ENCODE results near the gene HMX2.

HMX2 gene

GRCh38 chr10:123129618-123130271 is 18.2 kb upstream of the HMX2 start:
- no peak overlapping the region for H3K4me2 ChIP-seq
- no peak overlapping the region for H3K27ac ChIP-seq
- H3K9me3 ChIP-seq = peaks cover 15% of the 10 kb centered on the region; the same call in 1 of the 2 replicates
- H3K36me3 ChIP-seq = no peaks in the 10 kb centered on the region
- no peak overlapping the region for H3K9ac ChIP-seq
- no peak overlapping the region for H3K4me3 ChIP-seq
- H3K4me1 ChIP-seq = peaks cover 22% of the 10 kb centered on the region
- H4K20me1 ChIP-seq = peaks cover 7% of the 10 kb centered on the region; the same call in 1 of the 2 replicates
- H3K27me3 ChIP-seq = peaks cover 39% of the 10 kb centered on the region
- no peak for TF ChIP-seq Cebpa-rat (IDR thresholded peaks at IDR 0.05)

- Histone ChIP-seq H3K4me1 (peaks cover 48% of the 10 kb centered on the region), H3K36me3 (no peaks in the 10 kb centered on the region), H3K4me3 (peak overlapping the region; percentile 62), H3K9me3 (peaks cover 30% of the 10 kb centered on the region), H3K9ac (no peak overlapping the region), H4K20me1 (peaks cover 33% of the 10 kb centered on the region), H3K4me2 (peak overlapping the region; percentile 98), H3K27me3 (peaks cover 70% of the 10 kb centered on the region), H3K27ac (no peak overlapping the region)
- TF ChIP-seq Cebpa-rat (IDR thresholded peaks at IDR 0.05) = no peak
These were observed 15.1 kb upstream of the HMX2 start for GRCh38 chr10:123132576-123133477.

- H3K4me1 ChIP-seq = peaks cover 48% of the 10 kb centered on the region
- peak overlapping the region; percentile 98 for H3K4me2 ChIP-seq
- no peak overlapping the region for H3K9ac ChIP-seq
- no peak overlapping the region for H3K27ac ChIP-seq
- no peaks in the 10 kb centered on the region for H3K36me3 ChIP-seq
- peaks cover 79% of the 10 kb centered on the region for H3K27me3 ChIP-seq
- peak overlapping the region; percentile 62 for H3K4me3 ChIP-seq
- no peak for TF ChIP-seq Cebpa-rat (IDR thresholded peaks at IDR 0.05)
- peaks cover 24% of the 10 kb centered on the region for H3K9me3 ChIP-seq
- peaks cover 42% of the 10 kb centered on the region for H4K20me1 ChIP-seq
These were observed 14.2 kb upstream of the HMX2 start for GRCh38 chr10:123133541-123134342.

- H3K9me3 ChIP-seq = peaks cover 20% of the 10 kb centered on the region
- H3K9ac ChIP-seq = no peak overlapping the region
- peak overlapping the region; percentile 66; the same call in 1 of the 2 replicates for H3K4me3 ChIP-seq
- no peak for TF ChIP-seq Cebpa-rat (IDR thresholded peaks at IDR 0.05)
- H3K4me2 ChIP-seq = peak overlapping the region; percentile 93
- no peak overlapping the region for H3K27ac ChIP-seq
- peaks cover 49% of the 10 kb centered on the region for H3K4me1 ChIP-seq
- no peaks in the 10 kb centered on the region for H3K36me3 ChIP-seq
- peaks cover 86% of the 10 kb centered on the region for H3K27me3 ChIP-seq
- H4K20me1 ChIP-seq = peaks cover 49% of the 10 kb centered on the region
These were observed 13.5 kb upstream of the HMX2 start for GRCh38 chr10:123134343-123134914.

- H3K4me2 ChIP-seq = peak overlapping the region; percentile 93
These were observed 13.0 kb upstream of the HMX2 start for GRCh38 chr10:123134915-123135414.

GRCh38 chr10:123135415-123136141 is 12.4 kb upstream of the HMX2 start, which contains the start of gene HMX3:
Gene HMX3, plus strand, starts transcription at chr10:123135970. Its CDS starts 81 bp downstream, at chr10:123136051.
- Histone ChIP-seq H3K4me2 (peak within 1 kb of the TSS; percentile 93), H3K27me3 (peaks cover 97% of the 10 kb centered on the region), H3K9me3 (peaks cover 20% of the 10 kb centered on the region), H3K27ac (no peak within 1 kb of the TSS), H3K4me1 (peaks cover 59% of the 10 kb centered on the region), H4K20me1 (peaks cover 60% of the 10 kb centered on the region), H3K9ac (peak within 1 kb of the TSS; percentile 35; the same call in 1 of the 2 replicates), H3K4me3 (peak within 1 kb of the TSS; percentile 66), H3K36me3 (no peaks in the 10 kb centered on the region)
- TF ChIP-seq Cebpa-rat (IDR thresholded peaks at IDR 0.05) = no peak

More at GRCh38 chr10:123134915-123135414, 13.0 kb upstream of the HMX2 start:
- Histone ChIP-seq H3K4me1 (peaks cover 54% of the 10 kb centered on the region), H4K20me1 (peaks cover 54% of the 10 kb centered on the region), H3K4me3 (peak overlapping the region; percentile 66), H3K27ac (no peak overlapping the region), H3K27me3 (peaks cover 91% of the 10 kb centered on the region), H3K9me3 (peaks cover 20% of the 10 kb centered on the region), H3K9ac (no peak overlapping the region), H3K36me3 (no peaks in the 10 kb centered on the region)
- no peak for TF ChIP-seq Cebpa-rat (IDR thresholded peaks at IDR 0.05)

GRCh38 chr10:123136221-123136805 is 11.6 kb upstream of the HMX2 start:
- peaks cover 59% of the 10 kb centered on the region for H3K4me1 ChIP-seq
- peaks cover 20% of the 10 kb centered on the region for H3K9me3 ChIP-seq
- H3K4me3 ChIP-seq = peak overlapping the region; percentile 66
- H3K36me3 ChIP-seq = no peaks in the 10 kb centered on the region
- peak overlapping the region; percentile 93 for H3K4me2 ChIP-seq
- no peak overlapping the region for H3K27ac ChIP-seq
- no peak overlapping the region for H3K9ac ChIP-seq
- H4K20me1 ChIP-seq = peaks cover 67% of the 10 kb centered on the region
- TF ChIP-seq Cebpa-rat (IDR thresholded peaks at IDR 0.05) = no peak
- H3K27me3 ChIP-seq = peaks cover 100% of the 10 kb centered on the region
